IMR-90 (cell line): ENCODE measurements around the gene OR51E1. TPM values are rescaled to one million over a fixed set of nuclear protein-coding genes. Genes with fewer than 3 reads are reported as not detected.

Experiments used
- ATAC-seq: fragments of 200-7000 bp; cut with Tn5 transposase; 2 replicates; pipeline ENCODE4 v1.9.1; 2020; ENCODE audit warnings: low read depth, mild to moderate bottlenecking, moderate library complexity
- BruUV-seq: library from RNA; stranded (reverse); fragments of 400-500 nt; replicated peaks from 2 replicates; lab custom pipeline; 2021; lab: Mats Ljungman, UMichigan
- CTCF ChIA-PET: fragments of 300-600 bp; formaldehyde crosslinking; extraction: SDS; loops from one replicate; lab custom pipeline; 2021; ENCODE audit warnings: antibody characterized with exemption; lab: Yijun Ruan, JAX
- POLR2A ChIA-PET: fragments of 300-600 bp; sonication (Branson Sonifier 250); formaldehyde crosslinking; loops from one replicate; lab custom pipeline; 2022; ENCODE audit warnings: antibody characterized with exemption; ENCODE audit not compliant: unreplicated experiment; lab: Charles Lee
- DNase-seq: peaks from one replicate; pipeline ENCODE4 v3.0.0; 2013
- H2AFZ ChIP-seq: replicated peaks from 2 replicates; pipeline ENCODE3; 2013; ENCODE audit warnings: low read length, mild to moderate bottlenecking; ENCODE audit not compliant: poor library complexity
- H2AK5ac ChIP-seq: 2 replicates; pipeline ENCODE4 v1.6.1; 2013; ENCODE audit warnings: low read depth, low read length, inconsistent platforms
- H2AK9ac ChIP-seq: replicated peaks from 2 replicates; pipeline ENCODE3; 2013; ENCODE audit warnings: mild to moderate bottlenecking, low read depth, low read length, moderate library complexity; ENCODE audit not compliant: poor library complexity
- H2BK120ac ChIP-seq: 2 replicates; pipeline ENCODE4 v1.6.1; 2013; ENCODE audit warnings: low read depth, low read length, inconsistent platforms
- H2BK15ac ChIP-seq: 3 replicates; pipeline ENCODE4 v1.6.1; 2013; ENCODE audit warnings: low read depth, low read length, inconsistent platforms
- H2BK20ac ChIP-seq: 2 replicates; pipeline ENCODE4 v1.6.1; 2013; ENCODE audit warnings: low read depth, mild to moderate bottlenecking, inconsistent platforms, low read length, moderate library complexity
- H2BK5ac ChIP-seq: 2 replicates; pipeline ENCODE4 v1.6.1; 2013; ENCODE audit warnings: mild to moderate bottlenecking, low read depth, low read length, inconsistent platforms; ENCODE audit not compliant: poor library complexity, severe bottlenecking
- H3K14ac ChIP-seq: replicated peaks from 2 replicates; pipeline ENCODE4 v1.6.1; 2013; ENCODE audit warnings: low read depth, low read length, inconsistent platforms
- H3K18ac ChIP-seq: 2 replicates; pipeline ENCODE4 v1.6.1; 2013; ENCODE audit warnings: low read depth, low read length, control low read depth
- H3K23ac ChIP-seq: 2 replicates; pipeline ENCODE4 v1.6.1; 2013; ENCODE audit warnings: low read depth, low read length, inconsistent platforms
- H3K27ac ChIP-seq: 2 replicates; pipeline ENCODE4 v1.5.1; 2013; ENCODE audit warnings: mild to moderate bottlenecking, control low read depth, low read length; ENCODE audit not compliant: insufficient read depth
- H3K27me3 ChIP-seq: 2 replicates; pipeline ENCODE4 v1.6.1; 2013; ENCODE audit warnings: low read length; ENCODE audit not compliant: control insufficient read depth, insufficient read depth
- H3K36me3 ChIP-seq: 2 replicates; pipeline ENCODE4 v1.6.1; 2013; ENCODE audit warnings: low read length, mixed read lengths; ENCODE audit not compliant: control insufficient read depth, insufficient read depth
- H3K4ac ChIP-seq: 2 replicates; pipeline ENCODE4 v1.6.1; 2013; ENCODE audit warnings: low read depth, low read length, inconsistent platforms
- H3K4me1 ChIP-seq: 2 replicates; pipeline ENCODE4 v1.6.1; 2013; ENCODE audit warnings: low read length, mixed read lengths; ENCODE audit not compliant: control insufficient read depth, insufficient read depth
- H3K4me2 ChIP-seq: 2 replicates; pipeline ENCODE4 v1.6.1; 2013; ENCODE audit warnings: low read depth, mild to moderate bottlenecking, control low read depth, low read length, moderate library complexity
- H3K4me3 ChIP-seq: 2 replicates; pipeline ENCODE4 v1.5.1; 2013; ENCODE audit warnings: low read depth, mild to moderate bottlenecking, control low read depth, low read length, moderate library complexity; ENCODE audit not compliant: insufficient read depth
- H3K56ac ChIP-seq: 2 replicates; pipeline ENCODE4 v1.6.1; 2013; ENCODE audit warnings: low read length, inconsistent platforms; ENCODE audit not compliant: insufficient read depth; ENCODE audit errors: extremely low read depth
- H3K79me1 ChIP-seq, 2 experiments: 2 replicates each; pipeline ENCODE4 v1.6.1; 2013; ENCODE audit warnings: low read length in 2 of 2, inconsistent platforms in 1 of 2, low read depth in 1 of 2
- H3K9ac ChIP-seq: 2 replicates; pipeline ENCODE4 v1.6.1; 2013; ENCODE audit warnings: low read depth, low read length, control low read depth
- H3K9me1 ChIP-seq: 2 replicates; pipeline ENCODE4 v1.6.1; 2013; ENCODE audit warnings: low read length, inconsistent platforms; ENCODE audit not compliant: insufficient read depth
- H3K9me3 ChIP-seq: 2 replicates; pipeline ENCODE4 v1.6.1; 2013; ENCODE audit warnings: low read length; ENCODE audit not compliant: control insufficient read depth, insufficient read depth
- H4K20me1 ChIP-seq: 2 replicates; pipeline ENCODE4 v1.6.1; 2013; ENCODE audit warnings: low read length, inconsistent platforms; ENCODE audit not compliant: insufficient read depth
- H4K5ac ChIP-seq: 2 replicates; pipeline ENCODE4 v1.6.1; 2013; ENCODE audit warnings: mild to moderate bottlenecking, low read depth, low read length, control low read depth
- H4K8ac ChIP-seq, 2 experiments: 2 replicates each; pipeline ENCODE4 v1.6.1; 2013; ENCODE audit warnings: low read depth in 2 of 2, low read length in 2 of 2, control low read depth in 1 of 2, inconsistent platforms in 1 of 2
- H4K91ac ChIP-seq: 2 replicates; pipeline ENCODE4 v1.6.1; 2013; ENCODE audit warnings: low read depth, low read length, inconsistent platforms; ENCODE audit not compliant: insufficient read depth
- BHLHE40 ChIP-seq: fragments of 150-350 bp; IDR thresholded peaks from 2 replicates; pipeline ENCODE4 v1.6.1; 2016; ENCODE audit warnings: mild to moderate bottlenecking, low read depth, low read length
- CEBPB ChIP-seq: IDR thresholded peaks from 2 replicates; pipeline ENCODE4 v1.6.1; 2012; ENCODE audit warnings: low read depth, low read length, improper control_type of control experiment
- CHD1 ChIP-seq: IDR thresholded peaks from 2 replicates; pipeline ENCODE4 v1.6.1; 2012; ENCODE audit warnings: low read depth, low read length, improper control_type of control experiment
- ELK1 ChIP-seq: fragments of 150-350 bp; IDR thresholded peaks from 2 replicates; pipeline ENCODE4 v1.6.1; 2016; ENCODE audit warnings: low read depth, mild to moderate bottlenecking, low read length, moderate library complexity, borderline replicate concordance
- FOS ChIP-seq: fragments of 150-350 bp; IDR thresholded peaks from 2 replicates; pipeline ENCODE4 v1.6.1; 2016; ENCODE audit warnings: low read depth, low read length
- MAZ ChIP-seq: IDR thresholded peaks from 2 replicates; pipeline ENCODE4 v1.6.1; 2012; ENCODE audit warnings: low read depth, mild to moderate bottlenecking, low read length, improper control_type of control experiment, moderate library complexity, borderline replicate concordance
- MXI1 ChIP-seq: IDR thresholded peaks from 2 replicates; pipeline ENCODE4 v1.6.1; 2012; ENCODE audit warnings: low read depth, mild to moderate bottlenecking, low read length, moderate library complexity, borderline replicate concordance
- SMC3 ChIP-seq: fragments of 150-350 bp; IDR thresholded peaks from 2 replicates; pipeline ENCODE4 v1.6.1; 2016; ENCODE audit warnings: low read depth, mild to moderate bottlenecking, antibody characterized with exemption, low read length, moderate library complexity
- USF2 ChIP-seq: fragments of 150-350 bp; IDR thresholded peaks from 2 replicates; pipeline ENCODE4 v1.6.1; 2017; ENCODE audit warnings: mild to moderate bottlenecking, antibody characterized with exemption, low read length, low read depth
- WGBS, 2 experiments: methylation state at CpG; one replicate each; pipeline versions ENCODE4 v1.1.5 to v1.1.7; 2013; ENCODE audit warnings: missing lambda C conversion rate in 2 of 2; ENCODE audit not compliant: insufficient read length in 1 of 2; ENCODE audit errors: extremely low coverage in 2 of 2; 5-methylcytosine and 5-hydroxymethylcytosine counted together
- dilution Hi-C: fragments of 300-500 bp; cut with HindIII; formaldehyde crosslinking; loops from one replicate; pipeline ENCODE4 v1.14.3; 2018; ENCODE audit warnings: low sequenced_read_pairs; ENCODE audit not compliant: unreplicated experiment
- in situ Hi-C: fragments of 300-500 bp; cut with MboI; formaldehyde crosslinking; loops from 3 replicates; pipeline ENCODE4 v1.14.3; 2019; ENCODE audit warnings: low sequenced_read_pairs, inconsistent platforms, mixed read lengths
- intact Hi-C: fragments of 100-400 bp; cut with micrococcal nuclease; formaldehyde crosslinking; loops from 2 replicates; pipeline ENCODE4 v1.10.0; 2022
- polyA plus RNA-seq, 3 experiments: library from polyadenylated mRNA; depleted of rRNA; stranded (reverse); fragments of >200 nt; gene quantifications; 2 replicates each; pipeline ENCODE4 v1.2.3, GENCODE V29; 2012; ENCODE audit warnings: low replicate concordance in 1 of 3
- total RNA-seq: library from RNA; depleted of rRNA; stranded (reverse); fragments of >200 nt; gene quantifications from 2 replicates; pipeline ENCODE4 v1.2.3, GENCODE V29; 2012

OR51E1 gene
- total and polyA plus RNA-seq, 2 of the 4 experiments (the other 2 are of a cell fraction): 0.02 TPM; not detected in 1

- H3K9me3 ChIP-seq: no peaks in the 10 kb centered on the region
- H3K14ac ChIP-seq: peak overlapping the region; percentile 85
- H4K91ac ChIP-seq: peak overlapping the region; percentile 73
- no peak overlapping the region for H3K18ac ChIP-seq
- in situ Hi-C loops (no loop called here), intact Hi-C loops (no loop called here), dilution Hi-C loops (no loop called here)
- peak overlapping the region; percentile 76 for H3K4ac ChIP-seq
- no peaks in the 10 kb centered on the region for H3K36me3 ChIP-seq
- no peaks in the 10 kb centered on the region for H3K27me3 ChIP-seq
- H3K4me1 ChIP-seq: peaks cover 9% of the 10 kb centered on the region
- TF ChIP-seq MAZ (no peak), CEBPB (no peak), SMC3 (no peak), CHD1 (no peak), USF2 (no peak), ELK1 (no peak), FOS (no peak), MXI1 (no peak), BHLHE40 (no peak)
- BruUV-seq: no TSS peak
- peak overlapping the region; percentile 69 for H2AFZ ChIP-seq
- H2AK9ac ChIP-seq: no peak overlapping the region
- WGBS, 2 experiments: no CpG with 5 or more reads among the region's 3 CpGs
- DNase-seq (peak; percentile 52), ATAC-seq (peak; percentile 52)
- H2BK15ac ChIP-seq: peak overlapping the region; percentile 60; the same call in 1 of the 3 replicates
- no peak overlapping the region for H3K9ac ChIP-seq
- H3K4me3 ChIP-seq: no peak overlapping the region
- no peak overlapping the region for H3K56ac ChIP-seq
- H3K23ac ChIP-seq: peak overlapping the region; percentile 52; the same call in 1 of the 2 replicates
- H2BK20ac ChIP-seq: peak overlapping the region; percentile 91
- H2BK5ac ChIP-seq: peak overlapping the region; percentile 11
- no peaks in the 10 kb centered on the region for H3K79me1 ChIP-seq
- POLR2A ChIA-PET: no interaction called here
- H4K8ac ChIP-seq: peak overlapping the region; percentile 52 to 56; a peak in 2 of 4 replicates
- no peak overlapping the region for H4K5ac ChIP-seq
- no peaks in the 10 kb centered on the region for H4K20me1 ChIP-seq
- H2BK120ac ChIP-seq: peak overlapping the region; percentile 90
- H3K9me1 ChIP-seq: no peaks in the 10 kb centered on the region
- peak overlapping the region; percentile 58; the same call in 1 of the 2 replicates for H3K27ac ChIP-seq
- H2AK5ac ChIP-seq: peak overlapping the region; percentile 43; the same call in 1 of the 2 replicates
- CTCF ChIA-PET: no interaction called here
- H3K4me2 ChIP-seq: no peak overlapping the region
Observed at GRCh38 chr11:4672470-4672869, 28.7 kb downstream of the OR51E1 start.
